HepG2 (cell line): ENCODE measurements around the gene SSC4D. TPM values are rescaled to one million over a fixed set of nuclear protein-coding genes. Genes with fewer than 3 reads are reported as not detected.

Experiments
- ATRX ChIP-seq: sonication (generic); formaldehyde crosslinking; IDR thresholded peaks from 2 replicates; pipeline ENCODE4 v1.4.0; 2020; ENCODE audit warnings: missing genetic modification reagents, borderline replicate concordance
- CBX1 ChIP-seq: IDR thresholded peaks from one replicate; pipeline ENCODE4 v1.6.1; 2016; ENCODE audit warnings: antibody characterized with exemption, low read depth
- FOSL1 ChIP-seq: sonication (generic); formaldehyde crosslinking; IDR thresholded peaks from 2 replicates; pipeline ENCODE4 v1.9.0; 2021; ENCODE audit warnings: missing genetic modification reagents, borderline replicate concordance
- GPN1 ChIP-seq: sonication (generic); formaldehyde crosslinking; IDR thresholded peaks from 2 replicates; pipeline ENCODE4 v1.5.1; 2020; ENCODE audit warnings: missing genetic modification reagents, borderline replicate concordance
- KAT8 ChIP-seq: IDR thresholded peaks from 2 replicates; pipeline ENCODE4 v1.6.1; 2016; ENCODE audit warnings: missing genetic modification reagents, missing compliant biosample characterization
- MED13 ChIP-seq: sonication (generic); formaldehyde crosslinking; IDR thresholded peaks from 2 replicates; pipeline ENCODE4 v1.5.0; 2020; ENCODE audit warnings: missing genetic modification reagents
- NBN ChIP-seq: fragments of 450-650 bp; conservative IDR thresholded peaks from 2 replicates; pipeline ENCODE4 v1.6.1; 2017
- NFYB ChIP-seq: sonication (generic); formaldehyde crosslinking; IDR thresholded peaks from 2 replicates; pipeline ENCODE4 v1.4.0; 2020; ENCODE audit warnings: missing genetic modification reagents
- ONECUT2 ChIP-seq: sonication (generic); formaldehyde crosslinking; IDR thresholded peaks from 2 replicates; pipeline ENCODE4 v1.4.0; 2020; ENCODE audit warnings: missing genetic modification reagents
- RCOR2 ChIP-seq: IDR thresholded peaks from 2 replicates; pipeline ENCODE4 v1.6.1; 2016; ENCODE audit warnings: missing biosample characterization, missing genetic modification reagents
- SMYD3 ChIP-seq: sonication (generic); formaldehyde crosslinking; IDR thresholded peaks from 2 replicates; pipeline ENCODE4 v1.8.1; 2023; ENCODE audit warnings: mild to moderate bottlenecking, missing genetic modification reagents
- TBX3 ChIP-seq: fragments of 450-650 bp; IDR thresholded peaks from 2 replicates; pipeline ENCODE4 v1.6.1; 2017; ENCODE audit warnings: antibody characterized with exemption, mild to moderate bottlenecking, inconsistent platforms, borderline replicate concordance
- TEAD3 ChIP-seq: optimal IDR thresholded peaks from 2 replicates; pipeline ENCODE3; 2016; ENCODE audit warnings: borderline replicate concordance
- ZBTB38 ChIP-seq: sonication (generic); formaldehyde crosslinking; IDR thresholded peaks from 2 replicates; pipeline ENCODE4 v1.5.1; 2020; ENCODE audit warnings: mild to moderate bottlenecking, missing genetic modification reagents
- ZFYVE20 ChIP-seq: sonication (generic); formaldehyde crosslinking; IDR thresholded peaks from 2 replicates; pipeline ENCODE4 v1.8.0; 2023; ENCODE audit warnings: low read depth, mild to moderate bottlenecking, moderate library complexity, missing genetic modification reagents, borderline replicate concordance
- ZNF260 ChIP-seq: sonication (generic); formaldehyde crosslinking; IDR thresholded peaks from 2 replicates; pipeline ENCODE4 v1.4.0; 2020; ENCODE audit warnings: missing genetic modification reagents, low read depth, mild to moderate bottlenecking, borderline replicate concordance
- ZNF343 ChIP-seq: sonication (generic); formaldehyde crosslinking; IDR thresholded peaks from 2 replicates; pipeline ENCODE4 v1.4.0; 2020; ENCODE audit warnings: mild to moderate bottlenecking, missing genetic modification reagents
- ZNF546 ChIP-seq: sonication (generic); formaldehyde crosslinking; conservative IDR thresholded peaks from 2 replicates; pipeline ENCODE4 v1.8.1; 2023; ENCODE audit warnings: mild to moderate bottlenecking, missing genetic modification reagents
- polyA plus RNA-seq, 8 experiments: library from polyadenylated mRNA; depleted of rRNA in 3 of 8; stranded (reverse) in 7 of 8; unstranded in 1 of 8; fragments of >200 nt; fragmentation: Illumina TruSeq in 4 of 8; extraction: Trizol in 4 of 8; gene quantifications; 2 replicates each; pipeline versions ENCODE4 v1.2.1 to v1.2.3, GENCODE V29; 2011 to 2016; ENCODE audit warnings: low read depth in 4 of 8, missing spikeins in 1 of 8, mixed read lengths in 1 of 8; ENCODE audit not compliant: insufficient read depth in 1 of 8
- total RNA-seq, 5 experiments: library from RNA; depleted of rRNA; stranded (reverse); fragments of >200 nt; fragmentation: Illumina TruSeq; extraction: Trizol; gene quantifications; 2 replicates each; pipeline ENCODE4 v1.2.3, GENCODE V29; 2016; ENCODE audit warnings: low read depth in 1 of 5
- TF ChIP-seq, protein P1 (sequence below): sonication (generic); formaldehyde crosslinking; IDR thresholded peaks from 2 replicates; pipeline ENCODE4 v1.4.0; 2020; ENCODE audit warnings: low read depth, mild to moderate bottlenecking, missing genetic modification reagents
- TF ChIP-seq, protein P2 (sequence below): sonication (generic); formaldehyde crosslinking; IDR thresholded peaks from 2 replicates; pipeline ENCODE4 v1.8.0; 2022; ENCODE audit warnings: low read depth, missing genetic modification reagents
- TF ChIP-seq, protein P3 (sequence below): sonication (generic); formaldehyde crosslinking; IDR thresholded peaks from 2 replicates; pipeline ENCODE4 v1.5.0; 2020; ENCODE audit warnings: mild to moderate bottlenecking, missing genetic modification reagents
- TF ChIP-seq, protein P4 (sequence below): sonication (generic); formaldehyde crosslinking; IDR thresholded peaks from 2 replicates; pipeline ENCODE4 v1.5.0; 2020; ENCODE audit warnings: mild to moderate bottlenecking, missing genetic modification reagents, borderline replicate concordance

SSC4D gene
- total and polyA plus RNA-seq, 2 of the 13 experiments (the other 11 are each of a cell fraction or from before 2014, with no cell fraction given): 33.3 to 63.8 TPM

DNA sequence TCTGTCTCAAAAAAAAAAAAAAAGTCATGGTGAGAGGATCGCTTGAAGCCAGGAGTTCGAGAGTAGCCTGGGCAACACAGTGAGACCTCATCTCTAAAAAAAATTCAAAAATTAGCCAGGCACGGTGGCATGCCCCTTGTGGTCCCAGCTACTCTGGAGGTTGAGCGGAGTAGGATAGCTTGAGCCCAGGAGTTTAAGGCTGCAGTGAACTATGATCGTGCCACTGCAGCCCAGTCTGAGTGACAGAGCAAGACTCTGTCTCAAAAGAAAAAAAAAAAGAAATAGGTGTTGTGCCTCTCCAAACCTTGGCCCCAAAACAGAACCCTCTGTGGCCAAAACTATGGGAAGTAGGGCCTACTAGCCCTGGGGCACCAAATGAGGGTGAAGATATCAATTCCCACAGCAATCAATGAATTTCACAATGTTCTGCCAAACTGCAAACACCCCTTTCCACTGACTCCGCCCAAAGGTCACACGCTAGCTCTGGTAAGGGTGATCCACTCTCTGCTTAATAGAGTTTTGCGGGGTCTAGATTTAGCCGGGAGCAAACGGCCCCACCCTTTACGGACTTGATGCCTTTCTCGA is 16.9 kb downstream of the SSC4D start (continued):
- TF ChIP-seq, protein P1, sequence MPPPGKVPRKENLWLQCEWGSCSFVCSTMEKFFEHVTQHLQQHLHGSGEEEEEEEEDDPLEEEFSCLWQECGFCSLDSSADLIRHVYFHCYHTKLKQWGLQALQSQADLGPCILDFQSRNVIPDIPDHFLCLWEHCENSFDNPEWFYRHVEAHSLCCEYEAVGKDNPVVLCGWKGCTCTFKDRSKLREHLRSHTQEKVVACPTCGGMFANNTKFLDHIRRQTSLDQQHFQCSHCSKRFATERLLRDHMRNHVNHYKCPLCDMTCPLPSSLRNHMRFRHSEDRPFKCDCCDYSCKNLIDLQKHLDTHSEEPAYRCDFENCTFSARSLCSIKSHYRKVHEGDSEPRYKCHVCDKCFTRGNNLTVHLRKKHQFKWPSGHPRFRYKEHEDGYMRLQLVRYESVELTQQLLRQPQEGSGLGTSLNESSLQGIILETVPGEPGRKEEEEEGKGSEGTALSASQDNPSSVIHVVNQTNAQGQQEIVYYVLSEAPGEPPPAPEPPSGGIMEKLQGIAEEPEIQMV (CRISPR knock-in tag): 0 out of 2 replicates have a peak, but pooled peaks have one; percentile 5
- TF ChIP-seq ZBTB38 (CRISPR knock-in tag): peak; percentile 84; the same call in 1 of the 2 replicates
- no peak for TF ChIP-seq MED13 (CRISPR knock-in tag)
- peak; percentile 91 for TF ChIP-seq ONECUT2 (CRISPR knock-in tag)
- TF ChIP-seq TBX3: 0 out of 2 replicates have a peak, but pooled peaks have one; percentile 10
- no peak for TF ChIP-seq ZNF260 (CRISPR knock-in tag)
- TF ChIP-seq NFYB (CRISPR knock-in tag): no peak
- TF ChIP-seq, protein P2, sequence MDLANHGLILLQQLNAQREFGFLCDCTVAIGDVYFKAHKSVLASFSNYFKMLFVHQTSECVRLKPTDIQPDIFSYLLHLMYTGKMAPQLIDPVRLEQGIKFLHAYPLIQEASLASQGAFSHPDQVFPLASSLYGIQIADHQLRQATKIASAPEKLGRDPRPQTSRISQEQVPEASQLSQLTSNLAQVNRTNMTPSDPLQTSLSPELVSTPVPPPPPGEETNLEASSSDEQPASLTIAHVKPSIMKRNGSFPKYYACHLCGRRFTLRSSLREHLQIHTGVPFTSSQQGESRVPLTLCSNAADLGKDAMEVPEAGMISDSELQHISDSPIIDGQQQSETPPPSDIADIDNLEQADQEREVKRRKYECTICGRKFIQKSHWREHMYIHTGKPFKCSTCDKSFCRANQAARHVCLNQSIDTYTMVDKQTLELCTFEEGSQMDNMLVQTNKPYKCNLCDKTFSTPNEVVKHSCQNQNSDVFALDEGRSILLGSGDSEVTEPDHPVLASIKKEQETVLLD (CRISPR knock-in tag): no peak
- TF ChIP-seq NBN: no peak
- peak; percentile 23; the same call in 1 of the 2 replicates for TF ChIP-seq KAT8 (CRISPR knock-in tag)
- TF ChIP-seq SMYD3 (CRISPR knock-in tag): no peak
- TF ChIP-seq, protein P3, sequence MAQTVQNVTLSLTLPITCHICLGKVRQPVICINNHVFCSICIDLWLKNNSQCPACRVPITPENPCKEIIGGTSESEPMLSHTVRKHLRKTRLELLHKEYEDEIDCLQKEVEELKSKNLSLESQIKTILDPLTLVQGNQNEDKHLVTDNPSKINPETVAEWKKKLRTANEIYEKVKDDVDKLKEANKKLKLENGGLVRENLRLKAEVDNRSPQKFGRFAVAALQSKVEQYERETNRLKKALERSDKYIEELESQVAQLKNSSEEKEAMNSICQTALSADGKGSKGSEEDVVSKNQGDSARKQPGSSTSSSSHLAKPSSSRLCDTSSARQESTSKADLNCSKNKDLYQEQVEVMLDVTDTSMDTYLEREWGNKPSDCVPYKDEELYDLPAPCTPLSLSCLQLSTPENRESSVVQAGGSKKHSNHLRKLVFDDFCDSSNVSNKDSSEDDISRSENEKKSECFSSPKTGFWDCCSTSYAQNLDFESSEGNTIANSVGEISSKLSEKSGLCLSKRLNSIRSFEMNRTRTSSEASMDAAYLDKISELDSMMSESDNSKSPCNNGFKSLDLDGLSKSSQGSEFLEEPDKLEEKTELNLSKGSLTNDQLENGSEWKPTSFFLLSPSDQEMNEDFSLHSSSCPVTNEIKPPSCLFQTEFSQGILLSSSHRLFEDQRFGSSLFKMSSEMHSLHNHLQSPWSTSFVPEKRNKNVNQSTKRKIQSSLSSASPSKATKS (CRISPR knock-in tag): no peak
- no peak for TF ChIP-seq GPN1 (CRISPR knock-in tag)
- no peak for TF ChIP-seq ZNF343 (CRISPR knock-in tag)
- TF ChIP-seq, protein P4, sequence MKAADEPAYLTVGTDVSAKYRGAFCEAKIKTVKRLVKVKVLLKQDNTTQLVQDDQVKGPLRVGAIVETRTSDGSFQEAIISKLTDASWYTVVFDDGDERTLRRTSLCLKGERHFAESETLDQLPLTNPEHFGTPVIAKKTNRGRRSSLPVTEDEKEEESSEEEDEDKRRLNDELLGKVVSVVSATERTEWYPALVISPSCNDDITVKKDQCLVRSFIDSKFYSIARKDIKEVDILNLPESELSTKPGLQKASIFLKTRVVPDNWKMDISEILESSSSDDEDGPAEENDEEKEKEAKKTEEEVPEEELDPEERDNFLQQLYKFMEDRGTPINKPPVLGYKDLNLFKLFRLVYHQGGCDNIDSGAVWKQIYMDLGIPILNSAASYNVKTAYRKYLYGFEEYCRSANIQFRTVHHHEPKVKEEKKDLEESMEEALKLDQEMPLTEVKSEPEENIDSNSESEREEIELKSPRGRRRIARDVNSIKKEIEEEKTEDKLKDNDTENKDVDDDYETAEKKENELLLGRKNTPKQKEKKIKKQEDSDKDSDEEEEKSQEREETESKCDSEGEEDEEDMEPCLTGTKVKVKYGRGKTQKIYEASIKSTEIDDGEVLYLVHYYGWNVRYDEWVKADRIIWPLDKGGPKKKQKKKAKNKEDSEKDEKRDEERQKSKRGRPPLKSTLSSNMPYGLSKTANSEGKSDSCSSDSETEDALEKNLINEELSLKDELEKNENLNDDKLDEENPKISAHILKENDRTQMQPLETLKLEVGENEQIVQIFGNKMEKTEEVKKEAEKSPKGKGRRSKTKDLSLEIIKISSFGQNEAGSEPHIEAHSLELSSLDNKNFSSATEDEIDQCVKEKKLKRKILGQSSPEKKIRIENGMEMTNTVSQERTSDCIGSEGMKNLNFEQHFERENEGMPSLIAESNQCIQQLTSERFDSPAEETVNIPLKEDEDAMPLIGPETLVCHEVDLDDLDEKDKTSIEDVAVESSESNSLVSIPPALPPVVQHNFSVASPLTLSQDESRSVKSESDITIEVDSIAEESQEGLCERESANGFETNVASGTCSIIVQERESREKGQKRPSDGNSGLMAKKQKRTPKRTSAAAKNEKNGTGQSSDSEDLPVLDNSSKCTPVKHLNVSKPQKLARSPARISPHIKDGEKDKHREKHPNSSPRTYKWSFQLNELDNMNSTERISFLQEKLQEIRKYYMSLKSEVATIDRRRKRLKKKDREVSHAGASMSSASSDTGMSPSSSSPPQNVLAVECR (CRISPR knock-in tag): no peak
- no peak for TF ChIP-seq CBX1
- no peak for TF ChIP-seq ZFYVE20 (CRISPR knock-in tag)
- no peak for TF ChIP-seq ATRX (CRISPR knock-in tag)
- no peak; the same call in 1 of the 2 replicates for TF ChIP-seq RCOR2 (CRISPR knock-in tag)
- no peak for TF ChIP-seq FOSL1
- peak; percentile 1 for TF ChIP-seq TEAD3 (CRISPR knock-in tag)
- 0 out of 2 replicates have a peak, but pooled peaks have one; percentile 15 for TF ChIP-seq ZNF546 (CRISPR knock-in tag)
